Measurements from ENCODE around the gene PTPRM.

Gene PTPRM

DNA sequence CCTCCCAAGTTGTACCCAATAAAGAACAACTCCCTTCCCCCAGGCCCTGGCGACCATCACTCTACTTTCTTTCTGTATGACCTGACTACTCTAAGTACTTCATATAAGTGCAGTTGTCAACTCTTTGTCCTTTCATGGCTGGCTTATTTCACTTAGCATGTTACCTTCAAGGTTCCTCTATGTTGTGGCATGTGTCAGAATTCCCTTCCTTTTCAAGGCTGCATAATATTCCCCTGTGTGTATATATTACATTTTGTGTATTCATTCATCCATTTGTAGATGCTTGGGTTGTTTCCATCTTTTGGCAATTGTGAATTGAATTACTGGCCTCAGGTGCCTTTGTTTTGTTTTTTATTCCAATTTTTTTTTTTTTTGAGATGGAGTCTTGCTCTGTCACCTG is 860.2 kb downstream of the PTPRM start:
- TF ChIP-seq, protein P1, sequence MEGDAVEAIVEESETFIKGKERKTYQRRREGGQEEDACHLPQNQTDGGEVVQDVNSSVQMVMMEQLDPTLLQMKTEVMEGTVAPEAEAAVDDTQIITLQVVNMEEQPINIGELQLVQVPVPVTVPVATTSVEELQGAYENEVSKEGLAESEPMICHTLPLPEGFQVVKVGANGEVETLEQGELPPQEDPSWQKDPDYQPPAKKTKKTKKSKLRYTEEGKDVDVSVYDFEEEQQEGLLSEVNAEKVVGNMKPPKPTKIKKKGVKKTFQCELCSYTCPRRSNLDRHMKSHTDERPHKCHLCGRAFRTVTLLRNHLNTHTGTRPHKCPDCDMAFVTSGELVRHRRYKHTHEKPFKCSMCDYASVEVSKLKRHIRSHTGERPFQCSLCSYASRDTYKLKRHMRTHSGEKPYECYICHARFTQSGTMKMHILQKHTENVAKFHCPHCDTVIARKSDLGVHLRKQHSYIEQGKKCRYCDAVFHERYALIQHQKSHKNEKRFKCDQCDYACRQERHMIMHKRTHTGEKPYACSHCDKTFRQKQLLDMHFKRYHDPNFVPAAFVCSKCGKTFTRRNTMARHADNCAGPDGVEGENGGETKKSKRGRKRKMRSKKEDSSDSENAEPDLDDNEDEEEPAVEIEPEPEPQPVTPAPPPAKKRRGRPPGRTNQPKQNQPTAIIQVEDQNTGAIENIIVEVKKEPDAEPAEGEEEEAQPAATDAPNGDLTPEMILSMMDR (IDR thresholded peaks at IDR 0.05; ENCODE audit: borderline replicate concordance, extremely low read depth, low read length, poor library complexity, severe bottlenecking), result no peak
- TF ChIP-seq EZH2 (IDR thresholded peaks at IDR 0.05; ENCODE audit: borderline replicate concordance, low read depth, low read length, severe bottlenecking), result no peak
- Histone ChIP-seq H3K9me3 (ENCODE audit: insufficient read depth, low read length, severe bottlenecking) (no peaks in the 10 kb centered on the region), H4K20me1 (ENCODE audit: insufficient read depth, low read length) (no peaks in the 10 kb centered on the region), H3K27me3 (ENCODE audit: insufficient read depth, low read length, poor library complexity) (no peaks in the 10 kb centered on the region), H3K4me2 (ENCODE audit: insufficient read depth, low read length) (no peak overlapping the region), H2AFZ (ENCODE audit: low read depth, low read length) (no peak overlapping the region), H3K36me3 (ENCODE audit: insufficient read depth, low read length) (no peaks in the 10 kb centered on the region), H3K4me3 (ENCODE audit: low read depth in 1 of 2, low read length in 2 of 2) (no peak overlapping the region), H3K79me2 (ENCODE audit: insufficient read depth, low read length) (no peaks in the 10 kb centered on the region), H3K27ac (ENCODE audit: low read length) (no peak overlapping the region), H3K4me1 (ENCODE audit: insufficient read depth, low read length) (no peaks in the 10 kb centered on the region), H3K9ac (ENCODE audit: low read depth, low read length) (no peak overlapping the region)
- no peak for DNase-seq
- no peak for ATAC-seq (ENCODE audit: insufficient read depth, low read depth)

DNA sequence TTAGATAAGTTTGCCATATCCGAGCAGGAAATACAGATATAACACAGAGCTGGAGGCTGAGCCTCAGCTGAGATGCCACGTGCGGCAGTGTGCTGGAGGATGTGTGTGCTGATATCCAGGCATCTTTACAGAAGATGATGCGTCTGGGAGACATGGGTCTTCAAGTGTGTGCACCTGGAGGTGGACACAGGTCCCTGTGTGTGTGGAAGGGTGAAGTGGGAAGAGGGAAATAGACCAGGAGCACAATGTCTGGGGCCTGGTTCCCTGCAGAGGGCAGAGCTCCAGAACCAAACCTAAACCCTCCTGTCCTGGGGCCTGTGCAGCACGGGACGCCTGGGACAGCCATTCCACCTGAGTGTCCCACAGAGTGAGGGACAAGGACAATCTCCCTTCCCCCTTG is 861.8 kb downstream of the PTPRM start:
- ATAC-seq (ENCODE audit: insufficient read depth, low read depth) (no peak), DNase-seq (no peak)
- Histone ChIP-seq H3K9me3 (ENCODE audit: insufficient read depth, low read length, severe bottlenecking) (no peaks in the 10 kb centered on the region), H3K4me1 (ENCODE audit: insufficient read depth, low read length) (no peaks in the 10 kb centered on the region), H3K27me3 (ENCODE audit: insufficient read depth, low read length, poor library complexity) (no peaks in the 10 kb centered on the region), H3K4me3 (ENCODE audit: low read depth in 1 of 2, low read length in 2 of 2) (no peak overlapping the region), H2AFZ (ENCODE audit: low read depth, low read length) (no peak overlapping the region; the same call in 1 of the 2 replicates), H3K79me2 (ENCODE audit: insufficient read depth, low read length) (no peaks in the 10 kb centered on the region), H3K9ac (ENCODE audit: low read depth, low read length) (no peak overlapping the region), H3K27ac (ENCODE audit: low read length) (no peak overlapping the region), H3K36me3 (ENCODE audit: insufficient read depth, low read length) (no peaks in the 10 kb centered on the region), H3K4me2 (ENCODE audit: insufficient read depth, low read length) (no peak overlapping the region), H4K20me1 (ENCODE audit: insufficient read depth, low read length) (no peaks in the 10 kb centered on the region)
- TF ChIP-seq, protein P1 (IDR thresholded peaks at IDR 0.05; ENCODE audit: borderline replicate concordance, extremely low read depth, low read length, poor library complexity, severe bottlenecking), result no peak
- TF ChIP-seq EZH2 (IDR thresholded peaks at IDR 0.05; ENCODE audit: borderline replicate concordance, low read depth, low read length, severe bottlenecking), result no peak

DNA sequence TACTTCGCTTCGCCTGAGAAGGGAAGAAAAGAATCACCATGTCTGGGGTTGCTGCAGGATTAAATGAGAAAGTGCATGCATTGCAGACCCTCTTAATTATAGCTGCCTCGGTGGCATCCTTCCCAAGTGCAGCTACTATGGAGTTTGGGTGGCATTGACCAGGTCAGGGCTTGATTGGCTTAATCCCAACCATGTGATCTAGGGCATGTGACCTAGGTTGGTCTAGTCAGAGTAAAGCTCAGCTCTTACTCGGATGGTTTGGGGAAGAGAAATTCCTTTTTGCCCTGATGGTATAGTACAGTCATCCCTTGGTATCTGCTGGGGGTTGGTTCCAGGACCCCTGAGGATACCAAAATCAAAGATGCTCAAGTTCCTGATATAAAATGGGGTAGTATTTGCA is 863.9 kb downstream of the PTPRM start:
- H3K4me1 ChIP-seq (ENCODE audit: insufficient read depth, low read length), result no peaks in the 10 kb centered on the region
- H3K27me3 ChIP-seq (ENCODE audit: insufficient read depth, low read length, poor library complexity), result no peaks in the 10 kb centered on the region
- TF ChIP-seq EZH2 (IDR thresholded peaks at IDR 0.05; ENCODE audit: borderline replicate concordance, low read depth, low read length, severe bottlenecking), result no peak
- TF ChIP-seq, protein P1 (IDR thresholded peaks at IDR 0.05; ENCODE audit: borderline replicate concordance, extremely low read depth, low read length, poor library complexity, severe bottlenecking), result no peak
- DNase-seq, result no peak
- ATAC-seq (ENCODE audit: insufficient read depth, low read depth), result no peak
- no peaks in the 10 kb centered on the region for H3K9me3 ChIP-seq (ENCODE audit: insufficient read depth, low read length, severe bottlenecking)
- no peaks in the 10 kb centered on the region for H4K20me1 ChIP-seq (ENCODE audit: insufficient read depth, low read length)
- no peaks in the 10 kb centered on the region for H3K79me2 ChIP-seq (ENCODE audit: insufficient read depth, low read length)
- H2AFZ ChIP-seq (ENCODE audit: low read depth, low read length), result no peak overlapping the region
- no peak overlapping the region for H3K9ac ChIP-seq (ENCODE audit: low read depth, low read length)
- H3K36me3 ChIP-seq (ENCODE audit: insufficient read depth, low read length), result no peaks in the 10 kb centered on the region
- H3K4me3 ChIP-seq (ENCODE audit: low read depth in 1 of 2, low read length in 2 of 2), result no peak overlapping the region
- H3K27ac ChIP-seq (ENCODE audit: low read length), result no peak overlapping the region
- no peak overlapping the region for H3K4me2 ChIP-seq (ENCODE audit: insufficient read depth, low read length)

DNA sequence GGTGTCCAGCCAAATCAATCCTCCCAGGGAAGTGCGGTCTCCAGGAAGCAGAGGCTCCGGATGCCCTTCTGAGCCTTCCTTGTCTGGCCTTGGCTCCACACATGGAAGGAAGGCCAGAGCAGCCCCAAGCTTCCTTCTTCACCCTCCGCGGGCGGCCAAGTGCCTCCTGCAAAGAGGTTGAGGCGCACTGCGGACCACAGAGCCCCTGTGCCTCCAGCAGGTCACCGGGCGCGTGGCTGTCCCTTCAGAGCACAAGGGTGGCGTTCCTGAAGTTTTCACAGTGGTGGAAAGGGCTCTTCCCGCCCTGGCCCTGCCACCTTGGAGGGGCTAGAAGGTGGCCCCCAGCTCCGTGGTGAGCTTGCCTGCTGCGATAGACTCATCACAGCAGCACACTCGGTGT is 866.2 kb downstream of the PTPRM start:
- no peaks in the 10 kb centered on the region for H3K9me3 ChIP-seq (ENCODE audit: insufficient read depth, low read length, severe bottlenecking)
- H3K27ac ChIP-seq (ENCODE audit: low read length), result no peak overlapping the region
- no peak overlapping the region for H2AFZ ChIP-seq (ENCODE audit: low read depth, low read length)
- DNase-seq (no peak), ATAC-seq (ENCODE audit: insufficient read depth, low read depth) (no peak)
- TF ChIP-seq, protein P1 (IDR thresholded peaks at IDR 0.05; ENCODE audit: borderline replicate concordance, extremely low read depth, low read length, poor library complexity, severe bottlenecking), result no peak
- TF ChIP-seq EZH2 (IDR thresholded peaks at IDR 0.05; ENCODE audit: borderline replicate concordance, low read depth, low read length, severe bottlenecking), result no peak
- no peak overlapping the region for H3K4me3 ChIP-seq (ENCODE audit: low read depth in 1 of 2, low read length in 2 of 2)
- no peak overlapping the region for H3K9ac ChIP-seq (ENCODE audit: low read depth, low read length)
- no peak overlapping the region for H3K4me2 ChIP-seq (ENCODE audit: insufficient read depth, low read length)
- no peaks in the 10 kb centered on the region for H3K79me2 ChIP-seq (ENCODE audit: insufficient read depth, low read length)
- H3K27me3 ChIP-seq (ENCODE audit: insufficient read depth, low read length, poor library complexity), result no peaks in the 10 kb centered on the region
- no peaks in the 10 kb centered on the region for H3K4me1 ChIP-seq (ENCODE audit: insufficient read depth, low read length)
- no peaks in the 10 kb centered on the region for H4K20me1 ChIP-seq (ENCODE audit: insufficient read depth, low read length)
- H3K36me3 ChIP-seq (ENCODE audit: insufficient read depth, low read length), result no peaks in the 10 kb centered on the region

Data from DND-41 (cell line).